ENCODE measurements around the gene BBC3. TPM values are rescaled to one million over a fixed set of nuclear protein-coding genes. Genes with fewer than 3 reads are reported as not detected.
"Not testable (repeated sequence)": the region's sequence is repeated elsewhere in the genome, so short reads cannot be mapped to it uniquely, and the experiment has no call there.

BBC3 gene
- total RNA-seq, 1 donor from 2014 or later: 19.1 TPM

DNA sequence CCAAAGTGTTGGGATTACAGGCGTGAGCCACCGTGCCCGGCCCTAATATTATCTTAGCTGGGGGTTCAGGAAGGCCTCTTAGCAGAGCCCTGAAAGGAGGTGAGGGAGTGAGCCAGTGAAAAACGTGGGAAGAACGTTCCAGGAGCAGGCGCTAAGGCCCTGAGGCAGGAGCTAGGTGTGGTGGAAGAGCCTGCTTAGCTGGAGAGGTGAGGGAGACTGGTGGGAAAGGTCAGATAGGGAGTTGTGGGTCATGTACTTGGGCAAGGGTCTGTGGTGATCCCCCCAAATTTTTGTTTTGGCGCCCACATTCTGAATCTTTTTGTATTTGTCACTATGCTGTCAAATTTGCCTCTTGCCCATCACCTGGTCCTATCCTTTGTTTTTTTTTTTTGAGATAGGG is 38.6 kb upstream of the BBC3 start:
- Mint-ChIP-seq H3K27ac (no peak overlapping the region), H3K9me3 (no peaks in the 10 kb centered on the region), H3K4me3 (no peak overlapping the region), H3K36me3 (peaks cover 30% of the 10 kb centered on the region), H3K4me1 (peaks cover 10% of the 10 kb centered on the region), H3K27me3 (ENCODE audit: low read depth) (no peaks in the 10 kb centered on the region)
- TF ChIP-seq, protein P1, sequence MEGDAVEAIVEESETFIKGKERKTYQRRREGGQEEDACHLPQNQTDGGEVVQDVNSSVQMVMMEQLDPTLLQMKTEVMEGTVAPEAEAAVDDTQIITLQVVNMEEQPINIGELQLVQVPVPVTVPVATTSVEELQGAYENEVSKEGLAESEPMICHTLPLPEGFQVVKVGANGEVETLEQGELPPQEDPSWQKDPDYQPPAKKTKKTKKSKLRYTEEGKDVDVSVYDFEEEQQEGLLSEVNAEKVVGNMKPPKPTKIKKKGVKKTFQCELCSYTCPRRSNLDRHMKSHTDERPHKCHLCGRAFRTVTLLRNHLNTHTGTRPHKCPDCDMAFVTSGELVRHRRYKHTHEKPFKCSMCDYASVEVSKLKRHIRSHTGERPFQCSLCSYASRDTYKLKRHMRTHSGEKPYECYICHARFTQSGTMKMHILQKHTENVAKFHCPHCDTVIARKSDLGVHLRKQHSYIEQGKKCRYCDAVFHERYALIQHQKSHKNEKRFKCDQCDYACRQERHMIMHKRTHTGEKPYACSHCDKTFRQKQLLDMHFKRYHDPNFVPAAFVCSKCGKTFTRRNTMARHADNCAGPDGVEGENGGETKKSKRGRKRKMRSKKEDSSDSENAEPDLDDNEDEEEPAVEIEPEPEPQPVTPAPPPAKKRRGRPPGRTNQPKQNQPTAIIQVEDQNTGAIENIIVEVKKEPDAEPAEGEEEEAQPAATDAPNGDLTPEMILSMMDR (IDR thresholded peaks at IDR 0.05; ENCODE audit: unreplicated experiment): no peak
- DNase-seq (ENCODE audit: low spot score in 2 of 2, unreplicated experiment in 2 of 2): no peak

GRCh38 chr19:47268028-47268427 is 37.0 kb upstream of the BBC3 start:
- Mint-ChIP-seq H3K27me3 (ENCODE audit: low read depth) (no peaks in the 10 kb centered on the region), H3K36me3 (peaks cover 37% of the 10 kb centered on the region), H3K27ac (no peak overlapping the region), H3K9me3 (no peaks in the 10 kb centered on the region), H3K4me1 (peaks cover 9% of the 10 kb centered on the region), H3K4me3 (no peak overlapping the region)
- no peak for DNase-seq (ENCODE audit: low spot score in 2 of 2, unreplicated experiment in 2 of 2)
- TF ChIP-seq, protein P1 (IDR thresholded peaks at IDR 0.05; ENCODE audit: unreplicated experiment): no peak

DNA sequence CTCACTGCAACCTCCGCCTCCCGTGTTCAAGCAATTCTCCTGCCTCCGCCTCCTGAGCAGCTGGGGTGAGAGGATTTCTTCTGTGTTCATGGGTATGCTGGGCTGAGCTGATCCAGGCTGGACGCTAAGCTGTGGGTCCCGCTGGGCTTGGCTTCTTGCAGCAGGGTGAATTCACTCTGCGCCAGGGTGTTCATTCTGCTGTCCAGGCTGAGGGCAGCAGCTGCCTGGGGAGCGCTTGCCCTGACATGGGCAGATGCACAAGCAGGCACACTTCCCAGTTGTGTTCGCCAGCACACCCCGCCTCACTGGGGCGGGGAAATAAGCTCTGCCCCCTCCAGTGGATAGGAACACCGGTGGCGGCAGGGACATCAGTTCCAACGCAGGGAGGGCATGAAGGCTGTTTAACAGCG is 36.4 kb upstream of the BBC3 start:
- Mint-ChIP-seq H3K36me3 (peaks cover 41% of the 10 kb centered on the region), H3K4me1 (peaks cover 2% of the 10 kb centered on the region), H3K27ac (no peak overlapping the region), H3K4me3 (no peak overlapping the region), H3K9me3 (no peaks in the 10 kb centered on the region), H3K27me3 (ENCODE audit: low read depth) (no peaks in the 10 kb centered on the region)
- TF ChIP-seq, protein P1 (IDR thresholded peaks at IDR 0.05; ENCODE audit: unreplicated experiment): no peak
- DNase-seq (ENCODE audit: low spot score in 2 of 2, unreplicated experiment in 2 of 2): no peak

GRCh38 chr19:47266401-47266941 is 35.5 kb upstream of the BBC3 start:
- H3K36me3 Mint-ChIP-seq: peaks cover 42% of the 10 kb centered on the region
- H3K9me3 Mint-ChIP-seq: no peaks in the 10 kb centered on the region
- H3K27me3 Mint-ChIP-seq (ENCODE audit: low read depth): no peaks in the 10 kb centered on the region
- TF ChIP-seq, protein P1 (IDR thresholded peaks at IDR 0.05; ENCODE audit: unreplicated experiment): no peak
- no peak overlapping the region for H3K4me3 Mint-ChIP-seq
- no peak for DNase-seq (ENCODE audit: low spot score in 2 of 2, unreplicated experiment in 2 of 2)
- H3K27ac Mint-ChIP-seq: no peak overlapping the region
- H3K4me1 Mint-ChIP-seq: no peaks in the 10 kb centered on the region

DNA sequence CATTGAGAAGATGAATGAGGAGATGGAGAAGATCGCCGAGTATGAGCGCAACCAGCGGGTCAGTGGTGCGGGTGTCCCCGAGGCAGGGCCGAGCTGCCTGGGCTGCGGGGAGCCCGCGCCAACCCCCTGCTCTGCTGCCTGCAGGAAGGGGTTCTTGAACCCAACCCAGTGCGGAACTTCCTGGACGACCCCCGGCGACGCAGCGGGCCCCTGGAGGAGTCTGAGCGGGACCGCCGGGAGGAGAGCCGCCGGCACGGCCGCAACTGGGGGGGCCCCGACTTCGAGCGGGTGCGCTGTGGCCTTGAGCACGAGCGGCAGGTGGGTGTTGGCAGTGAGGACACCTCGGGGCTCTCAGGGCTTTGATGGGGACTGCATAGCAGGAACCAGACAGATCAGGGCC is 33.6 kb upstream of the BBC3 start:
- TF ChIP-seq, protein P1 (IDR thresholded peaks at IDR 0.05; ENCODE audit: unreplicated experiment): no peak
- Mint-ChIP-seq H3K4me1 (peaks cover under 1% of the 10 kb centered on the region), H3K9me3 (no peaks in the 10 kb centered on the region), H3K36me3 (peaks cover 46% of the 10 kb centered on the region), H3K27ac (no peak overlapping the region), H3K4me3 (no peak overlapping the region), H3K27me3 (ENCODE audit: low read depth) (no peaks in the 10 kb centered on the region)
- no peak for DNase-seq (ENCODE audit: low spot score in 2 of 2, unreplicated experiment in 2 of 2)

- not testable (repeated sequence) for DNase-seq (ENCODE audit: low spot score in 2 of 2, unreplicated experiment in 2 of 2); H3K27me3 Mint-ChIP-seq (ENCODE audit: low read depth); H3K9me3 Mint-ChIP-seq; H3K27ac Mint-ChIP-seq; H3K4me3 Mint-ChIP-seq
- peaks cover 56% of the 10 kb centered on the region for H3K36me3 Mint-ChIP-seq
- peaks cover 24% of the 10 kb centered on the region for H3K4me1 Mint-ChIP-seq
These were observed 31.2 kb upstream of the BBC3 start for GRCh38 chr19:47261946-47262793.

All from mesothelial cell of epicardium (in vitro differentiated cells).